Esophagus squamous epithelium (tissue), 4 donors: ENCODE measurements around the gene SOX18.

Source experiments
- CTCF ChIP-seq, 6 experiments: fragments of 450-650 bp in 4 of 6; fragments of 200-600 bp in 2 of 6; sonication (generic) in 2 of 6; IDR thresholded peaks; one replicate each; pipeline ENCODE4 v1.5.1; 2016 to 2019; ENCODE audit warnings: antibody characterized with exemption in 6 of 6, mild to moderate bottlenecking in 4 of 6, moderate library complexity in 4 of 6
- POLR2A ChIP-seq, 4 donors: fragments of 450-650 bp; IDR thresholded peaks; one replicate each; pipeline ENCODE4 v1.6.1; 2017; ENCODE audit warnings: antibody characterized with exemption in 4 of 4, mild to moderate bottlenecking in 4 of 4, moderate library complexity in 3 of 4

GRCh38 chr20:64062276-64062595 is 12.8 kb upstream of the SOX18 start:
- TF ChIP-seq CTCF (IDR thresholded peaks at IDR 0.05), result no peak
- no peak for TF ChIP-seq POLR2A (IDR thresholded peaks at IDR 0.05)
